Endometrial microvascular endothelial cells (primary cell): ENCODE results near the gene SMCHD1. TPM values are rescaled to one million over a fixed set of nuclear protein-coding genes. Genes with fewer than 3 reads are reported as not detected.
"Not testable (repeated sequence)": the region's sequence is repeated elsewhere in the genome, so short reads cannot be mapped to it uniquely, and the experiment has no call there.

Experiments
- in situ Hi-C: cut with HindIII; loops from 2 replicates; pipeline ENCODE4 v1.10.0; 2017; ENCODE audit warnings: low sequenced_read_pairs, low pct_unique_long_range_greater_than_20kb; ENCODE audit errors: inconsistent ontology term
- total RNA-seq: library from RNA; depleted of rRNA; stranded (reverse); fragments of >200 nt; gene quantifications from one replicate; pipeline ENCODE4 v1.2.3, GENCODE V29; 2015; ENCODE audit errors: inconsistent ontology term

SMCHD1 gene
- total RNA-seq, 1 donor from 2014 or later, result 27.6 TPM

GRCh38 chr18:2707551-2708168 lies 52.1 kb downstream of the SMCHD1 start:
- in situ Hi-C loops, result no loop called here

GRCh38 chr18:2709316-2709715 lies 53.8 kb downstream of the SMCHD1 start:
- in situ Hi-C loops, result no loop called here

GRCh38 chr18:2714140-2714539 lies 58.6 kb downstream of the SMCHD1 start:
- in situ Hi-C loops, result no loop called here

GRCh38 chr18:2715990-2716389 lies 60.5 kb downstream of the SMCHD1 start:
- in situ Hi-C loops, result no loop called here

GRCh38 chr18:2716394-2717326 lies 61.1 kb downstream of the SMCHD1 start:
- in situ Hi-C loops, result no loop called here

GRCh38 chr18:2717407-2717806 lies 61.9 kb downstream of the SMCHD1 start:
- in situ Hi-C loops, result no loop called here

- in situ Hi-C loops, result no loop called here
Measured at GRCh38 chr18:2719040-2719439, 63.5 kb downstream of the SMCHD1 start.

GRCh38 chr18:2723207-2723606 lies 67.7 kb downstream of the SMCHD1 start:
- in situ Hi-C loops, result no loop called here

- in situ Hi-C loops, result no loop called here
Measured at GRCh38 chr18:2729757-2730156, 74.2 kb downstream of the SMCHD1 start.

- in situ Hi-C loops, result no loop called here
Measured at GRCh38 chr18:2736823-2737222, 81.3 kb downstream of the SMCHD1 start.

- in situ Hi-C loops, result not testable (repeated sequence)
Measured at GRCh38 chr18:2740082-2740481, 84.6 kb downstream of the SMCHD1 start.

GRCh38 chr18:2746274-2746673 lies 90.7 kb downstream of the SMCHD1 start:
- in situ Hi-C loops, result no loop called here

GRCh38 chr18:2758309-2758708 lies 102.8 kb downstream of the SMCHD1 start:
- in situ Hi-C loops, result no loop called here

GRCh38 chr18:2774669-2775068 lies 119.1 kb downstream of the SMCHD1 start:
- in situ Hi-C loops, result no loop called here

GRCh38 chr18:2776601-2777000 lies 121.1 kb downstream of the SMCHD1 start:
- in situ Hi-C loops, result no loop called here

GRCh38 chr18:2777241-2777640 lies 121.7 kb downstream of the SMCHD1 start:
- in situ Hi-C loops, result no loop called here

GRCh38 chr18:2780750-2781149 lies 125.2 kb downstream of the SMCHD1 start:
- in situ Hi-C loops, result no loop called here

- in situ Hi-C loops, result no loop called here
Measured at GRCh38 chr18:2787225-2787624, 131.7 kb downstream of the SMCHD1 start.

- in situ Hi-C loops, result no loop called here
Measured at GRCh38 chr18:2792395-2792794, 136.9 kb downstream of the SMCHD1 start.

- in situ Hi-C loops, result no loop called here
Measured at GRCh38 chr18:2794159-2794558, 138.6 kb downstream of the SMCHD1 start.
